Activated naive CD4-positive, alpha-beta T cell treated with anti-CD3 and anti-CD28 coated beads for 36 hours (primary cell): Measurements from ENCODE around the gene LRFN2. TPM values are rescaled to one million over a fixed set of nuclear protein-coding genes. Genes with fewer than 3 reads are reported as not detected.

Experiments
- CTCF ChIA-PET: fragments of 350-600 bp; sonication (Branson Sonifier 250); formaldehyde crosslinking; loops from one replicate; lab custom pipeline; 2021; ENCODE audit warnings: antibody characterized with exemption; lab: Charles Lee
- DNase-seq: peaks from one replicate; pipeline ENCODE4 v3.0.0-alpha.2; 2020
- H3K27ac Mint-ChIP-seq: one replicate; pipeline ENCODE4 v1.8.0; 2021; ENCODE audit warnings: mild to moderate bottlenecking, mixed read lengths
- H3K27me3 Mint-ChIP-seq: one replicate; pipeline ENCODE4 v1.8.0; 2021; ENCODE audit warnings: low read depth, mixed read lengths
- H3K36me3 Mint-ChIP-seq: one replicate; pipeline ENCODE4 v1.8.0; 2021; ENCODE audit warnings: low read depth, mixed read lengths
- H3K4me1 Mint-ChIP-seq: one replicate; pipeline ENCODE4 v1.8.0; 2021; ENCODE audit warnings: low read depth, mixed read lengths
- H3K4me3 Mint-ChIP-seq: one replicate; pipeline ENCODE4 v1.8.0; 2021; ENCODE audit warnings: mild to moderate bottlenecking, moderate library complexity, mixed read lengths
- H3K9me3 Mint-ChIP-seq: one replicate; pipeline ENCODE4 v1.8.0; 2021; ENCODE audit warnings: mixed read lengths
- intact Hi-C: fragments of 100-400 bp; cut with micrococcal nuclease; formaldehyde crosslinking; loops from one replicate; pipeline ENCODE4 v1.15.1; 2023
- total RNA-seq, 2 experiments: library from RNA; stranded (reverse); gene quantifications; one replicate each; pipeline ENCODE4 v1.2.3, GENCODE V29; 2021

The LRFN2 gene
- total RNA-seq, 2 experiments from 2014 or later: not detected

DNA sequence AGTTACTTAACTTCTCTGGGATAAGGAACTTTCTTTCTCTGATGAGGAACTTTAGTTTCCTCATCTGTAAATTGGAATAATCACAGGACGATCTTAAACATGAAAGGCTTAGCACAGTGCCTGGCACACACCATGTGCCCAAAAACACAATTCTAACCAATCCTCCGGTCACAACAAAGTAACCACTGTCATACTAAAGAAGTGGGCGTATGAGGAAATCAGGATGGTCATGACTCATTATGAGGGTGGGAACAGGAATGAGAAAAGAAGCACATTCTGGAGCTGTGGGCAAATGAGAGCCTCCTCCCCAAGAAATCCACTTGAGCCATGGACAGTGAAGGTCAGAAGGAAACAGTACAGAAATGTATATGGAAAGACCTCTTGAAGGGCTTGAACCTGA, 82.9 kb downstream of the LRFN2 start:
- no peaks in the 10 kb centered on the region for H3K36me3 Mint-ChIP-seq
- H3K27ac Mint-ChIP-seq: no peak overlapping the region
- no peak for DNase-seq
- intact Hi-C loops: no loop called here
- no peaks in the 10 kb centered on the region for H3K27me3 Mint-ChIP-seq
- CTCF ChIA-PET: no interaction called here
- no peak overlapping the region for H3K4me3 Mint-ChIP-seq
- H3K9me3 Mint-ChIP-seq: no peaks in the 10 kb centered on the region
- H3K4me1 Mint-ChIP-seq: no peaks in the 10 kb centered on the region

DNA sequence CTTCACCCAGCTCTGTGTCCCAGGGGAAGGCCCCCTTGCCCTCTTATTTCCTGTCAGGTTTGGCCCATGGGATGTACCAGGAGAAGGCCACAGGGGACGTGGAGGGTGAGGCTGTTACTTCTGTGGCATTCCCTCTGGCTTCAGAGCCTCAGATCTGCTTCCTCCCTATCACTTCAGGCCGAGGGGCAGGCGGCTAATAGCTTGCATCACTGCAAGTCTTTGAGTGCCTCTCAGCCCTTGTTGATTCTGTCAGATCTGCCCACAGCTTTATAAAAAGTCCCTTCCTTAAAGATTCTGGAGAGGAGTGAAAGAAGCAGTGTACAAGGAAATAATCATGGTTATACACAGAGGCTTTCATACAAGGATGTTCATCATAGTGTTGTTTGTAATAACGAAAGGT, 86.9 kb downstream of the LRFN2 start:
- H3K9me3 Mint-ChIP-seq: no peaks in the 10 kb centered on the region
- H3K27me3 Mint-ChIP-seq: peaks cover 2% of the 10 kb centered on the region
- CTCF ChIA-PET: no interaction called here
- no peak overlapping the region for H3K4me3 Mint-ChIP-seq
- H3K36me3 Mint-ChIP-seq: no peaks in the 10 kb centered on the region
- DNase-seq: no peak
- H3K27ac Mint-ChIP-seq: no peak overlapping the region
- intact Hi-C loops: no loop called here
- no peaks in the 10 kb centered on the region for H3K4me1 Mint-ChIP-seq

DNA sequence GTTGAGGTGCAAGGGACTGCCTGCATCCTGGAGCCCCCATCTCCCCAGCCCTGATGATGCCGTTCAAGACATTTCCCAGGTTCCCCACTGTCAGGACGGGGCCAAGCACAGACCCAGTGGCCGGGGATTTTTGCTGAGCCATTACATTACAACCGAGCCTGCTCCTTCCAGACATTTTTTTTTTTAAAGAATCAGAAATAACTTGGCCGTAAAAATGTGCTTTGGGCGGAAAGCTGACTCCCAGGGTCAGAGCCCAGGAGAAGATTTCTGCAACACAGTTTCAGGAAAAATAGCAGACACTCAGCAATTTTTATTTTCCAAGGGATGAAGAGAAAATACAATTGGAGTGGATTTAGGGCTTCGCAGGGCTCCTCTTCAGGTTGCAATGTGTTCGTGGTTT, 87.9 kb downstream of the LRFN2 start:
- intact Hi-C loops: no loop called here
- CTCF ChIA-PET: no interaction called here
- no peaks in the 10 kb centered on the region for H3K36me3 Mint-ChIP-seq

DNA sequence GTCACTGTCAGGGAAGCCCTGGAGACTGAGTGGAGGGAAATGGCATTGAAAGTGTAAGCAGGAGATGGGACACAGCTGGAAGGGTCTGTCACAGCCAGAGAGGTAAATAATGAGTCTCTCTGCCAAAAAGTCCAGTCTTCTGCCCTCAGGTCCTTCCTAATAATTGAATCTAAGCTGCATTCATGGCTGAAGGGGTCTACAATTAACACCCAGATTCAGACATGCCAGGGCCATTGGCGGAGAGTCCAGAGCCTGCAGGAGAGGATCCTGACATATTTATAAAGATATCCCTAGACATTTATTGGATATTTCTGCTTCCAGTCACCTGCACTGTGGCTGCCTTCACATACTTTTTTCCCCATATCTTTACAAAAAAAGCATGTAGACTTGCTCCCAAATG, 89.0 kb downstream of the LRFN2 start:
- CTCF ChIA-PET: no interaction called here
- no peaks in the 10 kb centered on the region for H3K9me3 Mint-ChIP-seq
- H3K4me1 Mint-ChIP-seq: no peaks in the 10 kb centered on the region
- no peak overlapping the region for H3K27ac Mint-ChIP-seq
- H3K36me3 Mint-ChIP-seq: no peaks in the 10 kb centered on the region
- H3K4me3 Mint-ChIP-seq: no peak overlapping the region
- DNase-seq: no peak
- H3K27me3 Mint-ChIP-seq: peaks cover 2% of the 10 kb centered on the region
- intact Hi-C loops: no loop called here

More for the DNA sequence above, 87.9 kb downstream of the LRFN2 start:
- peaks cover 2% of the 10 kb centered on the region for H3K27me3 Mint-ChIP-seq
- DNase-seq: no peak
- H3K4me3 Mint-ChIP-seq: no peak overlapping the region
- H3K9me3 Mint-ChIP-seq: no peaks in the 10 kb centered on the region
- H3K4me1 Mint-ChIP-seq: no peaks in the 10 kb centered on the region
- H3K27ac Mint-ChIP-seq: no peak overlapping the region

DNA sequence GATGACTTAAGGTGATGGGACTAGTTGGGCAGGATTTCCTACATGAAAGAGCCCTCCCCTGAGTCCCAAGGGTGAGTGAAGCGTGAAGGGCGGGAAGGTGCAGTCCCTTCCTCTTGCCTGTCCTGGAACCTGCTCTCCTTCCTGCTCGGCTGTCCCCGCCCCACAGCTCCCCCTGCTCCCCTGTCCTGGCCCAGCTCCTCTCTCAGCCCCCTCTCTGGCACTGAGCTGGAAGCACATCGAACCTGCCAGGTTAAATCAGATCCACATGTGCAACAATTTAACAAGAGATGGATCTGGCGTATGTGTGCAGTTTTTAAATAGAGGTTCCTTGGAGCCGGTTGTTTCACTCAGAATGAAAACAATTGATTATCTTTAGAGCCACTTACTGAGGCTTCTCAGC, 95.0 kb downstream of the LRFN2 start:
- intact Hi-C loops: no loop called here
- Mint-ChIP-seq H3K4me1 (no peaks in the 10 kb centered on the region), H3K36me3 (no peaks in the 10 kb centered on the region), H3K4me3 (no peak overlapping the region), H3K27me3 (no peaks in the 10 kb centered on the region), H3K9me3 (no peaks in the 10 kb centered on the region), H3K27ac (no peak overlapping the region)
- no peak for DNase-seq
- CTCF ChIA-PET: no interaction called here

DNA sequence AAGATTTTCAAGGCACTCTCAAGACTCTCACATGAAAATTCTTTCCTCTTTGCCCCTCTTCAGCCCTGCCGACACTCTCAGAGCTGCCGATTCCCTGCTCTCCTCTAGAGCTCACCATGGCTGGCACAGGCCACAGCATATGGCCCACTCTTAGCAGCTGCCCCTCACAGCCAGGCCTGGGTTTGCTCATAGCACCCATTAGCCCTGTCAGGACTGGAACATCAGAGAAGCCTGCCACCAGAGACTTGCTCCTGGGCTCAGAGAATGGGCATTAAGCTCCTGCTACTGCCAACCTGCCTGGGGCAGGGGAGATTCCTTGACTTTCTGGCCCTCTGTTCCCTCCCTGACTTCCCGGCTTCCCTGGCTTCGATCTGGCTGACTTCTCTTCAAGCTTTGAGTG, 96.7 kb downstream of the LRFN2 start:
- H3K36me3 Mint-ChIP-seq: no peaks in the 10 kb centered on the region
- H3K27me3 Mint-ChIP-seq: peaks cover 2% of the 10 kb centered on the region
- CTCF ChIA-PET: no interaction called here
- H3K9me3 Mint-ChIP-seq: no peaks in the 10 kb centered on the region
- H3K4me3 Mint-ChIP-seq: no peak overlapping the region
- H3K27ac Mint-ChIP-seq: no peak overlapping the region
- no peak for DNase-seq
- intact Hi-C loops: no loop called here
- no peaks in the 10 kb centered on the region for H3K4me1 Mint-ChIP-seq

DNA sequence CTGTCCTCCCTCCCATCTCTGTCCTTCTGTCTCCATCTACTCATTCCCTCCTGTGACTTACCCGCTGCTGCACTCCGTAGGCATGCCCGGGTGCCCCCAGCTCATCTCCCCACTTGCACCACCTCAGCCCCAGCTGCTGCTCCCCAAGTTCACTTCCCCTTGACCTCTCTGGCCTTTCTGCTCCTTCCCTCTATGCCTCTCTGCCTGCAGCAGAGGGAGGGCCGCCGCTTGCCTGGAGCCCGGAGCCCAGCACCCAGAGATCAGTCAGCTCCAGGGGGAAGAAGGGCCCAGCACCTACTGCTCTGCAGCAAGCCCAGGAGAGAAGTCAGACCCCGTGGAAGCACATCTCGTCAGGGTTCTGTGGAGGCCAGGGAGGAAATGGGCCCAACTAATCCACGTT, 97.4 kb downstream of the LRFN2 start:
- H3K4me3 Mint-ChIP-seq: no peak overlapping the region
- H3K4me1 Mint-ChIP-seq: no peaks in the 10 kb centered on the region
- H3K27ac Mint-ChIP-seq: no peak overlapping the region
- H3K36me3 Mint-ChIP-seq: no peaks in the 10 kb centered on the region
- intact Hi-C loops: no loop called here
- CTCF ChIA-PET: no interaction called here
- no peak for DNase-seq
- H3K27me3 Mint-ChIP-seq: peaks cover 2% of the 10 kb centered on the region
- no peaks in the 10 kb centered on the region for H3K9me3 Mint-ChIP-seq

DNA sequence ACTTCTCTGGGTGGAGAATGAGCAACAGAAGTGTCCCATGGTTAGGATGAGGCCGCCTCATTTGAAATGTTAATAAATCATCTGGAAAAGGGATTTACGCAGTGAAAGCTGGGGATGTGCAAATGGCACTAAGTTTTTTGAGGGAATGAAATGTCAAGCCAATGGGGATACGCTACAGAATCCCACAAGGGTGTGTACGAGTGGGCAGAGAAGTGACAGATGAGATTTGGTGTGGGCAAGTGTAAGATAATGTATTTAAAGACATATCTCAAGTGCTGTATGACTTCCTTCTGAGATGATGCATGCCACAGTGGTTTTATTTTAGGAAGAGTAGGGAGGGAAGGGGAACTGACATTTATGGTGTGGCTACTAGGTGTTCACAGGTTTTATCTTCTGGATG, 100.6 kb downstream of the LRFN2 start:
- Mint-ChIP-seq H3K4me3 (no peak overlapping the region), H3K4me1 (no peaks in the 10 kb centered on the region), H3K9me3 (no peaks in the 10 kb centered on the region), H3K27ac (no peak overlapping the region), H3K27me3 (peaks cover 2% of the 10 kb centered on the region), H3K36me3 (no peaks in the 10 kb centered on the region)
- DNase-seq: no peak
- intact Hi-C loops: no loop called here
- CTCF ChIA-PET: no interaction called here

DNA sequence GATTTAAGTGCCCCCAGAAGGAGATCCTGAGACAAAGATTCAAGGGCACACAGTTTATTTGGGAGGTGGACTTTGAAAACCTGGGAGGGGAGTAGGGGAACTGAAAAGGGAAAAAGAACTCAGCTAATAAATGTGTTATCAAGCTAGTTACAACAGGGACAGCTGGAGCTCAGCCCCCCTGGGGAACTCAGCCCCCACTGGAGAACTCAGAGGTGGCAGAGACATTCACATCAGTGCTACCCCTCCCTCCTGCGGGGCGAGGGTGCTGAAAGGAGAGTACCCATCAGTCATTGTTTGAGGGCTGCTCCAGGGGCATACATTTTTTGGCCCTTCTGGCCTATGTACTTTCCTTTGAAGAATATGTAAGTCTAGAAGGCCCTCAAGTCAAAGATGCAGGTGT, 101.4 kb downstream of the LRFN2 start:
- Mint-ChIP-seq H3K36me3 (no peaks in the 10 kb centered on the region), H3K4me3 (no peak overlapping the region), H3K9me3 (no peaks in the 10 kb centered on the region), H3K4me1 (no peaks in the 10 kb centered on the region), H3K27me3 (peaks cover 2% of the 10 kb centered on the region), H3K27ac (no peak overlapping the region)
- CTCF ChIA-PET: no interaction called here
- DNase-seq: no peak
- intact Hi-C loops: no loop called here

DNA sequence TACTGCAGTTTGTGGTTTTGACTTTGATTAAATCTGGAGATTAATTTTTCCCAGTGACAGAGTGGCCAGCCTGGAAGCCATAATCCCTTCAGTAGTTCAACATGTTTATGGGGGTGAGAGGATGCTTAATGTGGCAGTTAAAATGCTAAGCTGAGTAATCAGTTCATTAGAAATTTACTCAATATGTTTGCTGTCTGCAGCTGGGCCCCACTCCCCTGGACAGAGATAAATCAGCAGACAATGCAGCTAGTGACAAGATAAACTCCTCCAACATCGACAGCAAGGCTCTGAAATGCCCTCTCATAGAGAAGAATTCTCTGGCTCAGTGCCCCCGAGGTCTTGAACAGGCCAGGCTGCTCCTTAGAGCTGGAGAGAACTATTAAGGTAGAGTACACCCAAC, 101.9 kb downstream of the LRFN2 start:
- DNase-seq: no peak
- H3K27me3 Mint-ChIP-seq: peaks cover 2% of the 10 kb centered on the region
- no peak overlapping the region for H3K27ac Mint-ChIP-seq
- H3K4me3 Mint-ChIP-seq: no peak overlapping the region
- no peaks in the 10 kb centered on the region for H3K4me1 Mint-ChIP-seq
- no peaks in the 10 kb centered on the region for H3K36me3 Mint-ChIP-seq
- CTCF ChIA-PET: no interaction called here
- intact Hi-C loops: no loop called here
- H3K9me3 Mint-ChIP-seq: no peaks in the 10 kb centered on the region

DNA sequence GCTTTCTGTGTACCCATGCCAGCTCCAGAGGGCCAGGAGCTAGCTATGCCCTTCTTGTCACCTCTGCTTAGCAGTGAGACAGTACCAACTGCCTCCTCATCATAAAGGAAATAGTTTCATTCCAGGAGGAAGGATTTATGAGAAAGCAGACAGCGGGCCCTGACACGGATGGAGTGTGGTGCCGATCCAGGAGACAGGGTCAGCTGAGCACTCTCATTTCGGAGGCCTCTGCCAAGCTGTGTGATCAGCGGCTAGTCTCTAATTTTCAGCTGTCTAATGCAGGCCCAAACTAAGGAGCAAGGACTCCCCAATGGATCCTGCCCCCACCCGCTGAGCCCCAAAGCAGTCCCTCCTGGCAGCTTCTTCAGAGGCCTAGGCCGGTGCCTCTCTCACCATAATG, 103.1 kb downstream of the LRFN2 start:
- no peak for DNase-seq
- Mint-ChIP-seq H3K4me1 (no peaks in the 10 kb centered on the region), H3K27me3 (peaks cover 2% of the 10 kb centered on the region), H3K36me3 (no peaks in the 10 kb centered on the region), H3K27ac (no peak overlapping the region), H3K9me3 (no peaks in the 10 kb centered on the region), H3K4me3 (no peak overlapping the region)
- intact Hi-C loops: no loop called here
- CTCF ChIA-PET: no interaction called here

DNA sequence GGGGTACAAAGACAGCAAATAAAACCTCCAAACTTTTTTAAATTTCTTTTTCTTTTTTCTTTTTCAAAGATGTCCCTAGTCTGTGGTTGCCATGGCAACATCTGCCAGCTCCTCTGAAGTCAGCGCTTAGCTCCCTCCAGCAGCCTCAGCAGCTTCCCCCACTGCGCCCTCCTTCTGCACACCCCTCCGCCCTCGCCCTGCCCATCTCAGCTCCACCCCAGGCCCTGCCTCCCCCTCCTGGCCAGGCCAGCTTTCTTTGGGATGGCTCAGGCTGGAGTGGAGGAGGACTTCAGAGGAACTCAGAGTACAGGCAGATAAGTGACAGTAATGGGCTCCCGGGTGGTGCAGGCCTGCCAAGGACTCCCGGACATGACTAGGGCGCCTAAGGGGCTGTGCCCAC, 104.6 kb downstream of the LRFN2 start:
- CTCF ChIA-PET: no interaction called here
- Mint-ChIP-seq H3K27ac (no peak overlapping the region), H3K4me3 (no peak overlapping the region), H3K36me3 (no peaks in the 10 kb centered on the region), H3K4me1 (peaks cover 3% of the 10 kb centered on the region), H3K27me3 (peaks cover 7% of the 10 kb centered on the region), H3K9me3 (no peaks in the 10 kb centered on the region)
- intact Hi-C loops: no loop called here
- no peak for DNase-seq

DNA sequence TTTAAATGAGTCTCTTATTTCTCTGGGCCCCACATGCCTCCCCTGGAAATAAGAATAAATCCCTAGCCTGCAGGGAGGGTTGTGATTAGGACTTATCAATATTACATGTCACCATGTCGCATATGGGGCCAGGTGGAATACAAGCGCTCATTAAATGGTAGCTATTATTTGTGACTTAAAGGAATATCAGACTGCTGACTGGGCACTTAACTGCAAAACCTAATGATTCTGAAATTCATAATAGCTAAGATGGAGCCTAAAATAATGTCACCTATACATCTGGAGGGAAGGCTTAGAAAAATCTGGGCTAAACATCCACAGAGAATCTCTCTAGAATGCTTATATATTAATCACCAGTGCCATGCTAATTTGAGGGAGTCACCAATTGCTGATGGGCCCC, 106.5 kb downstream of the LRFN2 start:
- peaks cover 9% of the 10 kb centered on the region for H3K27me3 Mint-ChIP-seq
- H3K4me1 Mint-ChIP-seq: peaks cover 3% of the 10 kb centered on the region
- intact Hi-C loops: no loop called here
- no peaks in the 10 kb centered on the region for H3K9me3 Mint-ChIP-seq
- CTCF ChIA-PET: no interaction called here
- no peak for DNase-seq
- no peaks in the 10 kb centered on the region for H3K36me3 Mint-ChIP-seq
- H3K27ac Mint-ChIP-seq: no peak overlapping the region
- no peak overlapping the region for H3K4me3 Mint-ChIP-seq

DNA sequence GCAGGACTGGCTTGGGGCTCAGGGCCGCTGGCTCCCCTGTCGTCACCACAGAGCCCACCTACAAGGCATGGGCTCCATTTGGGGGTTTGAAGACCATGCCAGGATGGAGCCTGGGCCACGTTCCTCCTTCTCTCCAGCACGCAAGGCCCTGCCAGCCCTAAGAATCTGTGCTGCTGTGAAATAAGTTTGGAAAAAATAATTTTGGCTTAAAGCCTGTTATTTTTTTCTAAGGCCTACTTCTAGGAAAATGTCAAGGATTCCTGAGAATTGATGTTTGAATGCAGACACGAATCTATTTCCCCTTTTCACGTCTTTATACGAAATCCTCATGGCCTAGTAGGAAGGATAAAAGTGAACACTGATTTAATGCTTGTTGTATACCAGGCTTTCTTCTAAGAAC, 107.5 kb downstream of the LRFN2 start:
- Mint-ChIP-seq H3K27me3 (peaks cover 7% of the 10 kb centered on the region), H3K4me1 (peaks cover 3% of the 10 kb centered on the region)

More for the DNA sequence above, 107.5 kb downstream of the LRFN2 start:
- H3K27ac Mint-ChIP-seq: no peak overlapping the region
- intact Hi-C loops: no loop called here
- no peaks in the 10 kb centered on the region for H3K36me3 Mint-ChIP-seq
- H3K4me3 Mint-ChIP-seq: no peak overlapping the region
- CTCF ChIA-PET: no interaction called here
- no peaks in the 10 kb centered on the region for H3K9me3 Mint-ChIP-seq
- DNase-seq: no peak
